HCT116 (cell line): Measurements from ENCODE around the gene GPBAR1. TPM values are rescaled to one million over a fixed set of nuclear protein-coding genes. Genes with fewer than 3 reads are reported as not detected.

Experiments
- ATAC-seq: fragments of 200-7000 bp; cut with Tn5 transposase; 2 replicates; pipeline ENCODE4 v1.9.1; 2020; ENCODE audit warnings: mild to moderate bottlenecking, moderate library complexity
- BruUV-seq: library from RNA; stranded (reverse); fragments of 400-500 nt; replicated peaks from 2 replicates; lab custom pipeline; 2021; lab: Mats Ljungman, UMichigan
- CTCF ChIA-PET: fragments of 300-600 bp; sonication (Branson Sonifier 250); formaldehyde crosslinking; loops from one replicate; lab custom pipeline; 2021; ENCODE audit warnings: antibody characterized with exemption; lab: Charles Lee
- POLR2A ChIA-PET: fragments of 300-600, 350-600 bp; sonication (Branson Sonifier 250); formaldehyde crosslinking; loops from one replicate; lab custom pipeline; 2021; ENCODE audit warnings: antibody characterized with exemption; lab: Charles Lee
- RAD21 ChIA-PET, 2 experiments: fragments of 300-600 bp; sonication (Branson Sonifier 250); formaldehyde crosslinking; loops; one replicate each; lab custom pipeline; 2023; ENCODE audit warnings: low total read pairs in 2 of 2; ENCODE audit not compliant: uncharacterized antibody in 2 of 2, unreplicated experiment in 2 of 2, low non-redundant PET in 1 of 2; lab: Charles Lee
- DNase-seq: peaks from one replicate; pipeline ENCODE4 v3.0.0-alpha.2; 2010; ENCODE audit warnings: low read depth, low spot score
- H2AFZ ChIP-seq: fragments of 200-600 bp; shearing (Covaris generic), sonication (generic); 2 replicates; pipeline ENCODE4 v1.6.1; 2017; ENCODE audit warnings: low read depth, mixed run types, mixed read lengths, antibody characterized with exemption, low read length; ENCODE audit not compliant: poor library complexity, severe bottlenecking
- H3K27ac ChIP-seq: 2 replicates; pipeline ENCODE4 v1.5.1; 2012; ENCODE audit warnings: low read depth, low read length
- H3K27me3 ChIP-seq: fragments of 200-600 bp; sonication (generic); 2 replicates; pipeline ENCODE4 v1.6.1; 2016; ENCODE audit warnings: mixed run types, low read length, mixed read lengths; ENCODE audit not compliant: insufficient read depth
- H3K36me3 ChIP-seq, 2 experiments: fragments of 200-500 bp in 1 of 2; fragments of 200-600 bp in 1 of 2; sonication (Bioruptor generic) in 1 of 2; sonication (generic) in 1 of 2; 2 replicates each; pipeline versions ENCODE4 v1.5.1 to v1.6.1; 2014 to 2016; ENCODE audit warnings: low read length in 2 of 2, inconsistent platforms in 1 of 2, mixed read lengths in 1 of 2, mixed run types in 1 of 2; ENCODE audit not compliant: insufficient read depth in 2 of 2, control insufficient read depth in 1 of 2
- H3K4me1 ChIP-seq, 2 experiments: fragments of 200-600 bp in 1 of 2; sonication (generic) in 1 of 2; 2 replicates each; pipeline versions ENCODE4 v1.5.1 to v1.6.1; 2012 to 2017; ENCODE audit warnings: low read length in 2 of 2, inconsistent platforms in 1 of 2, mild to moderate bottlenecking in 1 of 2, mixed read lengths in 1 of 2, mixed run types in 1 of 2, moderate library complexity in 1 of 2; ENCODE audit not compliant: insufficient read depth in 2 of 2, control insufficient read depth in 1 of 2
- H3K4me2 ChIP-seq: fragments of 200-600 bp; sonication (generic); 2 replicates; pipeline ENCODE4 v1.6.1; 2017; ENCODE audit warnings: mixed run types, low read length, mixed read lengths
- H3K4me3 ChIP-seq, 2 experiments: fragments of 200-600 bp in 1 of 2; sonication (generic) in 1 of 2; replicated peaks in 1 of 2; 2 replicates each; pipeline ENCODE4 v1.5.1; 2011 to 2016; ENCODE audit warnings: low read length in 2 of 2, control low read depth in 1 of 2, low read depth in 1 of 2, mild to moderate bottlenecking in 1 of 2, mixed read lengths in 1 of 2, mixed run types in 1 of 2
- H3K79me2 ChIP-seq: fragments of 200-600 bp; sonication (generic); 2 replicates; pipeline ENCODE4 v1.6.1; 2017; ENCODE audit warnings: mild to moderate bottlenecking, mixed run types, low read length, moderate library complexity, mixed read lengths; ENCODE audit not compliant: insufficient read depth
- H3K9ac ChIP-seq: fragments of 200-600 bp; sonication (generic); 2 replicates; pipeline ENCODE4 v1.6.1; 2016; ENCODE audit warnings: low read length, mixed read lengths
- H3K9me2 ChIP-seq: fragments of 200-600 bp; sonication (generic), shearing (Covaris generic); 2 replicates; pipeline ENCODE4 v1.6.1; 2017; ENCODE audit warnings: mixed run types, mild to moderate bottlenecking, moderate library complexity; ENCODE audit not compliant: insufficient read depth
- H3K9me3 ChIP-seq, 2 experiments: fragments of 200-500 bp in 1 of 2; fragments of 200-600 bp in 1 of 2; sonication (Bioruptor generic) in 1 of 2; sonication (generic) in 1 of 2; 2 replicates each; pipeline ENCODE4 v1.6.1; 2014 to 2017; ENCODE audit warnings: low read length in 2 of 2, mixed read lengths in 2 of 2, inconsistent platforms in 1 of 2, low read depth in 1 of 2, mild to moderate bottlenecking in 1 of 2, mixed run types in 1 of 2, moderate library complexity in 1 of 2; ENCODE audit not compliant: control insufficient read depth in 1 of 2, insufficient read depth in 1 of 2
- H4K20me1 ChIP-seq: fragments of 200-600 bp; sonication (generic), shearing (Covaris generic); 2 replicates; pipeline ENCODE4 v1.6.1; 2017; ENCODE audit warnings: mixed run types, mild to moderate bottlenecking, moderate library complexity; ENCODE audit not compliant: insufficient read depth
- ATF3 ChIP-seq: IDR thresholded peaks from 2 replicates; pipeline ENCODE4 v1.6.1; 2012
- CBX3 ChIP-seq: IDR thresholded peaks from 2 replicates; pipeline ENCODE4 v1.6.1; 2012; ENCODE audit warnings: low read depth
- CTCF ChIP-seq, 3 experiments: fragments of 200-600 bp in 1 of 3; sonication (generic) in 1 of 3; IDR thresholded peaks in 2 of 3; conservative IDR thresholded peaks in 1 of 3; 2 replicates each; pipeline ENCODE4 v1.5.1; 2012 to 2017; ENCODE audit warnings: low read depth in 2 of 3, low read length in 2 of 3, antibody characterized with exemption in 1 of 3, borderline replicate concordance in 1 of 3, control low read depth in 1 of 3, mild to moderate bottlenecking in 1 of 3, mixed read lengths in 1 of 3, mixed run types in 1 of 3, moderate library complexity in 1 of 3; ENCODE audit not compliant: insufficient read depth in 1 of 3
- EGR1 ChIP-seq: IDR thresholded peaks from 2 replicates; pipeline ENCODE4 v1.6.1; 2012; ENCODE audit warnings: low read depth
- ELF1 ChIP-seq: IDR thresholded peaks from 2 replicates; pipeline ENCODE4 v1.6.1; 2012; ENCODE audit warnings: low read depth, borderline replicate concordance
- EZH2 ChIP-seq: fragments of 200-600 bp; sonication (generic); IDR thresholded peaks from 2 replicates; pipeline ENCODE4 v1.6.1; 2017; ENCODE audit warnings: antibody characterized with exemption, mixed run types
- EZH2phosphoT487 ChIP-seq: fragments of 200-600 bp; IDR thresholded peaks from 2 replicates; pipeline ENCODE4 v1.6.1; 2018; ENCODE audit warnings: antibody characterized with exemption, borderline replicate concordance
- JUND ChIP-seq: IDR thresholded peaks from 2 replicates; pipeline ENCODE4 v1.6.1; 2012
- intact Hi-C: fragments of 100-400 bp; cut with micrococcal nuclease; formaldehyde crosslinking; loops from 2 replicates; pipeline ENCODE4 v1.10.0; 2022
- total RNA-seq: library from RNA; stranded (reverse); gene quantifications from one replicate; pipeline ENCODE4 v1.2.1, GENCODE V29; 2021; ENCODE audit not compliant: unreplicated experiment
- TF ChIP-seq, protein P1 (sequence below): IDR thresholded peaks from 2 replicates; pipeline ENCODE4 v1.6.1; 2012

The GPBAR1 gene
- total RNA-seq, 1 experiment from 2014 or later, result 0.27 TPM

DNA sequence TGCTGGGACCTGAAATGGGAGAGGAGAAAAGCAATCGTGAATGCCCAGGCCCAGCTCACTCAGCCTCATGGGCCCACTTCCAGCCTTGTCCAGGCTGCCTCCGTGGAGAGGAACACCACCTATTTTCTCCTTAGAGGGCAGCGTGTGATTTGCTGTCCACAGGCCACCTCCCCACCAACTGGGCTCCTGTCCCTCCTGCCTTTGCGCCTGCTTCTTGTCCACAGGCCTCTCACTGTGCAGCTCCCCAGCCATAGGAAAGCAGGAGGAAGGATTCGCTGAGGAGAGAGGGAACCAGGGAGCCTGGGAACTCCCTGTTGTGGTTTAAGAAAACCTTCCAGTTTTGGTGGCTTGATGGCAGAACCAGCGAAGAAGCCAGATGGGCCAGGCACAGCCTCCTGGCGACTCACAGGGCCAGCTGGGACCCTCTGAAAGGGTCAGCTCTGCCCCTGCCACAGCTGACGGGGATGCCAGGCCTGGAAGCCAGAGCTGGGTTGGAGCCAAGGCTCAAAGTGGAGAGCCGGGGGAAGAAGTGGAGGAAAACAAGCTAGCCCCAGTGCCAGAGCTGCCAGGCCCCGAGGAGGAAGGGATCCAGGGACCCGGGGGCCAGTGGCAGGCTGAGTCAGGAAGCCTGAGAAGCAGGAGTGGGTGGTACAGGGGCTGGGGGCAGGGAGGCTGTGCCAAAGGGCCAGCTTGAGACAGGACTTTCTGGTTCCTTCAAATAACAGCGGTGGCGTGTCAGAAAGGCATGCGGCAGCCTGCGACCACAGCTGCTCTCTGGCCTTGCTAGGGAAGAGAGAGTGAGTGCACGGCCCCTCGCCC lies 21.6 kb downstream of the GPBAR1 start:
- POLR2A ChIA-PET, result interaction anchor here (0.6 kb wide), 1 partner anchor 31 kb away, joined by 3 read pairs; no protein-coding TSS in a partner anchor
- H3K4me3 ChIP-seq, result no peak overlapping the region

More for the DNA sequence above, 21.6 kb downstream of the GPBAR1 start:
- no peak for DNase-seq
- no TSS peak for BruUV-seq
- CTCF ChIA-PET, result interaction anchor here (1.1 kb wide), 1 partner anchor 9 kb away, joined by 4 read pairs; no protein-coding TSS in a partner anchor
- Histone ChIP-seq H3K4me2 (no peak overlapping the region), H3K4me1 (peaks cover 16 to 33% of the 10 kb centered on the region in 2 experiments), H3K36me3 (peaks cover 20 to 22% of the 10 kb centered on the region in 2 experiments; a peak in 3 of 4 replicates), H3K9me2 (no peaks in the 10 kb centered on the region), H3K27ac (no peak overlapping the region)
- intact Hi-C loops, result no loop called here
- TF ChIP-seq EZH2, result no peak
- TF ChIP-seq, protein P1, sequence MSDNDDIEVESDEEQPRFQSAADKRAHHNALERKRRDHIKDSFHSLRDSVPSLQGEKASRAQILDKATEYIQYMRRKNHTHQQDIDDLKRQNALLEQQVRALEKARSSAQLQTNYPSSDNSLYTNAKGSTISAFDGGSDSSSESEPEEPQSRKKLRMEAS, result no peak
- no peak for TF ChIP-seq EZH2phosphoT487
- TF ChIP-seq ATF3, result no peak
- no peak for TF ChIP-seq CBX3
- no peak for TF ChIP-seq CTCF (IDR thresholded peaks at IDR 0.05 in 2 of 3, conservative IDR thresholded peaks at IDR 0.05 in 1 of 3; ENCODE audit: borderline replicate concordance in 1 of 3, insufficient read depth in 1 of 3, low read depth in 2 of 3, low read length in 2 of 3)
- no peak for TF ChIP-seq ELF1
- no peak for TF ChIP-seq JUND
- TF ChIP-seq EGR1, result no peak
- TF ChIP-seq, all 23 proteins: peak for 0
- Histone ChIP-seq H3K27me3 (no peaks in the 10 kb centered on the region), H2AFZ (no peak overlapping the region), H3K79me2 (peaks cover 53% of the 10 kb centered on the region), H4K20me1 (no peaks in the 10 kb centered on the region), H3K9me3 (no peaks in the 10 kb centered on the region), H3K9ac (no peak overlapping the region)
- RAD21 ChIA-PET, result no interaction called here
- ATAC-seq, result no peak
